Prostate gland (tissue), 2 donors: ENCODE measurements around the gene RAB33A.

Experiments used
- CTCF ChIP-seq, 4 experiments: fragments of 200-600 bp in 2 of 4; fragments of 450-650 bp in 2 of 4; sonication (generic) in 2 of 4; IDR thresholded peaks; 1 replicate in 3 of 4; 2 replicates in 1 of 4; pipeline ENCODE4 v1.5.1; 2016 to 2019; ENCODE audit warnings: antibody characterized with exemption in 4 of 4, mild to moderate bottlenecking in 2 of 4, moderate library complexity in 2 of 4
- POLR2A ChIP-seq: fragments of 450-650 bp; IDR thresholded peaks from one replicate; pipeline ENCODE4 v1.6.1; 2016; ENCODE audit warnings: antibody characterized with exemption, mild to moderate bottlenecking
- POLR2AphosphoS5 ChIP-seq: sonication (generic); formaldehyde crosslinking; IDR thresholded peaks from one replicate; pipeline ENCODE4 v1.6.1; 2017; ENCODE audit warnings: antibody characterized with exemption

- TF ChIP-seq CTCF (IDR thresholded peaks at IDR 0.05), result no peak
- TF ChIP-seq POLR2AphosphoS5, result no peak
- no peak for TF ChIP-seq POLR2A
Measured at GRCh38 chrX:130228871-130229270, 57.1 kb downstream of the RAB33A start.
